Activated T-helper 2 cell treated with anti-CD3 and anti-CD28 coated beads, Interferon-gamma antibody, Interleukin-2, Interleukin-4, amounts not matched to agents 10 μg/mL and 5 μg/mL and 100 μg/mL, durations not matched to agents 14 hours and 24 hours and 36 hours (primary cell): ENCODE results near the gene TRIM33. TPM values are rescaled to one million over a fixed set of nuclear protein-coding genes. Genes with fewer than 3 reads are reported as not detected.
"Not testable (repeated sequence)": the region's sequence is repeated elsewhere in the genome, so short reads cannot be mapped to it uniquely, and the experiment has no call there.

Experiments
- DNase-seq: peaks from one replicate; pipeline ENCODE4 v3.0.0; 2021; ENCODE audit warnings: low spot score
- H3K27ac Mint-ChIP-seq: one replicate; pipeline ENCODE4 v1.8.0; 2021; ENCODE audit warnings: mixed read lengths
- H3K27me3 Mint-ChIP-seq: one replicate; pipeline ENCODE4 v1.8.0; 2021; ENCODE audit warnings: low read depth, mixed read lengths
- H3K36me3 Mint-ChIP-seq: one replicate; pipeline ENCODE4 v1.8.0; 2021; ENCODE audit warnings: low read depth, mixed read lengths
- H3K4me1 Mint-ChIP-seq: one replicate; pipeline ENCODE4 v1.8.0; 2021; ENCODE audit warnings: low read depth, mixed read lengths
- H3K4me3 Mint-ChIP-seq: one replicate; pipeline ENCODE4 v1.8.0; 2021; ENCODE audit warnings: low read depth, mild to moderate bottlenecking, moderate library complexity, mixed read lengths
- H3K9me3 Mint-ChIP-seq: one replicate; pipeline ENCODE4 v1.8.0; 2021; ENCODE audit warnings: mixed read lengths
- intact Hi-C: fragments of 100-400 bp; cut with micrococcal nuclease; formaldehyde crosslinking; loops from one replicate; pipeline ENCODE4 v1.15.1; 2023
- total RNA-seq: library from RNA; stranded (reverse); gene quantifications from 2 replicates; pipeline ENCODE4 v1.2.3, GENCODE V29; 2022

Gene TRIM33
- total RNA-seq, 1 donor from 2014 or later: 44.7 TPM

DNA sequence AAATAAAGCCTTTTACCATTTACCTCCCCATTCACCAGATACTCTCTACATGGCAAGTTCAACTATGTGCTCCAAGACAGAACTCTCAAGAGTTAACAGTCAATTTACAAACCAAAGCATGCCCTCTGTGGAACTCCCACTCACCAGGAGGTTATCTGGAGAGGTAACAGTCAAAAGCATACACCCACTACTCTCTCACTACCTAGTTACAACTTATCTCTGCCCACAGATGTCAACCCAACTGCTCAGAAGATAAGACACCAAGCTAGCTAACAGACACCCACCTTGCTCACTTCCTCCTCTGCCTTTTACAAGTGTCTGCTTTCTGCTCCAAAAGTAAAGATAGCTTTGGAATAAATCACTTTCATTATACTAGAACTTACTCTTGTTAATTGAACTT is 131.0 kb downstream of the TRIM33 start:
- no peak overlapping the region for H3K27ac Mint-ChIP-seq
- peaks cover 40% of the 10 kb centered on the region for H3K9me3 Mint-ChIP-seq
- no peak overlapping the region for H3K4me3 Mint-ChIP-seq
- DNase-seq: no peak
- H3K36me3 Mint-ChIP-seq: no peaks in the 10 kb centered on the region
- intact Hi-C loops: no loop called here
- no peaks in the 10 kb centered on the region for H3K4me1 Mint-ChIP-seq
- H3K27me3 Mint-ChIP-seq: no peaks in the 10 kb centered on the region

DNA sequence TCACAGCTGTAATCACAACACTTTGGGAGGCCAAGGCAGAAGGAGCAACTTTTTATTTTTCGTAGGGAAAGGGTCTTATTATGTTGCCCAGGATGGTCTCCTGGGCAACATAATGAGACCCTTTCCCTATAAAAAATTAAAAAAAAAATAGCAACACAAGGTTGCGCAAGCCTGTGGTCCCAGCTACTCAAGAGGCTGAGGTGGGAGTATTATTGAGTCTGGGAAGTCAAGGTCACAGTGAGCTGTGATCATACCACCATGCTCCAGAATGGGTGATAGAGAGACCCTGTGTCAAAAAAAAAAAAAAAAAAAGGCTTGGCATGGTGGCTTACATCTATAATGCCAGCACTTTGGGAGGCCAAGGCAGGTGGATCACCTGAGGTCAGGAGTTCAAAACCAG is 131.6 kb downstream of the TRIM33 start:
- no peak overlapping the region for H3K4me3 Mint-ChIP-seq
- no peaks in the 10 kb centered on the region for H3K4me1 Mint-ChIP-seq

GRCh38 chr1:114377356-114377755 is 133.6 kb downstream of the TRIM33 start:
- no peak for DNase-seq
- Mint-ChIP-seq H3K27ac (no peak overlapping the region), H3K9me3 (peaks cover 42% of the 10 kb centered on the region), H3K4me1 (no peaks in the 10 kb centered on the region), H3K4me3 (no peak overlapping the region), H3K36me3 (no peaks in the 10 kb centered on the region), H3K27me3 (no peaks in the 10 kb centered on the region)
- intact Hi-C loops: no loop called here

More for the DNA sequence above, 131.6 kb downstream of the TRIM33 start:
- Mint-ChIP-seq H3K27me3 (no peaks in the 10 kb centered on the region), H3K36me3 (no peaks in the 10 kb centered on the region), H3K27ac (no peak overlapping the region), H3K9me3 (peaks cover 35% of the 10 kb centered on the region)
- intact Hi-C loops: no loop called here
- DNase-seq: no peak

DNA sequence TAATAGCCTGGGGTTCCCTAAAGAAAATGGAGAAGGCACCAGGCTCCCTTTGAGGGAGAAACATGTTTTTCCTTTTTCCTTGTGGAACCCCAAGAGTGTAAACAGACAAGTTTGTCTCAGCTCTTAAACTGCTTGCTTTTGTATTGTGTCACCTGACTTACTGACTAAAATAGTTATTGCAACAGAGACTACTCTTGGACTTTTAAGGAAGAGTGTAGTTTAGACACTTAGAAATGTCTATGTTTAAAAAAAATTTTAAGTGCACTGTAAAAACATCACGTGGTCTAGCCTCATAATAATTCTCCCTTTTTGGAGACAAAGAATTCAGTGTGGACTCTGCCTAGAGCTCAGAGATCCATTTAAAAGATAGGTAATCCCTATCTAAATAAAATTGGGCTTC is 141.1 kb downstream of the TRIM33 start:
- H3K9me3 Mint-ChIP-seq: peaks cover 9% of the 10 kb centered on the region
- H3K4me3 Mint-ChIP-seq: no peak overlapping the region
- H3K27me3 Mint-ChIP-seq: peaks cover 1% of the 10 kb centered on the region
- intact Hi-C loops: no loop called here
- H3K27ac Mint-ChIP-seq: no peak overlapping the region
- no peaks in the 10 kb centered on the region for H3K4me1 Mint-ChIP-seq
- no peaks in the 10 kb centered on the region for H3K36me3 Mint-ChIP-seq
- DNase-seq: no peak

DNA sequence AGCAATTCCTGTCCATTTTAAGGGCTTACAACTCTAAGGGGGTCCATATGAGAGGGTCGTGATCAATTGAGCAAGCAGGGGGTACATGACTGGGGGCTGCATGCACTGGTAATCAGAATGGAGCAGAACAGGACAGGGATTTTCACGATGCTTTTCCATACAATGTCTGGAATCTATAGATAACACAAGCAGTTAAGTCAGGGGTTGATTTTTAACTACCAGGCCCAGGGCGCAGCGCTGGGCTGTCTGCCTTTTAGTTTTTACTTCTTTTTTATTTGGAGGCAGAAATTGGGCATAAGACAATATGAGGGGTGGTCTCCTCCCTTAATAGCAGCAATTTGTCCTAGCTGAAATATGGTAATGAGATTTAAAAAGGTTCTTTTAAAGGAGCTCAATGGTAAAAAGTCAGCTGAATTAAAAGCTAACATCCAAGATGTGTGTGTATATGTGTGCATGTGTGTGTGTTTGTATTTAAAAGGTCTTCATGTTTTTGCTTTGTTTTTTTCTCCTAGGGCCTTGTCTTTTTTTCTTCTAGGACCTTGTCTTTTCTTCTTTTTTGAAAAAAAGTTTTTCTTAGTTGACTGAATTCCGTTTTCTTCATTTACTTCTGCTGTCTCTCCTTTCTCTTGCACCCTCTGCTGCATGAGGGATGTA is 141.6 kb downstream of the TRIM33 start:
- H3K27ac Mint-ChIP-seq, H3K4me3 Mint-ChIP-seq, H3K36me3 Mint-ChIP-seq, H3K4me1 Mint-ChIP-seq, H3K9me3 Mint-ChIP-seq, DNase-seq, H3K27me3 Mint-ChIP-seq, intact Hi-C loops: not testable (repeated sequence)

DNA sequence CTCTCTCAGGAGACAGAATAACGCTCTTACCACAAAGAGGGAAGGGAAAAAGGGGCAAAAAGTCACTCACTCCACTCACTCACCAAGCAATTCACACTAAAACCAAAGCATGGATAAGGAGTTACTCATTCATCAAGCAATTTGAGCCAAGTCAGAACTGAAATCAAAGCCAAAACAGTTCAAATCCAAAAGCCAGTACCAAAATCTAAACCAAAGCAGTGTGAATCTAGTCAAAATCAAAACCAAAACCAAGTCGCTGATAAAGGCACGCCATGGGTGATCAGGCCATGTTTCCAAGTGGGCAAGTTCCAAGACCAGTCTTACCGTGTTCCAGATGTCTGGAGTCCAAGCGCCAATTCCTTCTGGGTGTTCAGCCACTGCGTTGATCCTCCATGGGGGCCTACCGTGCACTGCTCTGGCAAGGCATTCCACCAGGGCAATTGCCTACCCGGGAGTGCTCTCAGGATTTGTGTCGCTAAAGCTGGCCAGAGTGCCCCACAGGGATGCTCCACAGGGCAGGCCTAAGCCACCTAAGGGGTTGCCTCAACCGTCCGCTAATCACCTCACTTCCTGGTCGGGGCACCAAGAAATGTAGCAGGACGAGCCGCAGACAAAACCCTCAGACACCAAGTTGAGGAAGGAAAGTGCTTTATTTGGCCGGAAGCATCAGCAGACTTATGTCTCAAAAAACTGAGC is 142.3 kb downstream of the TRIM33 start:
- DNase-seq: no peak
- Mint-ChIP-seq H3K27ac (no peak overlapping the region), H3K9me3 (peaks cover 6% of the 10 kb centered on the region), H3K27me3 (peaks cover 1% of the 10 kb centered on the region), H3K4me1 (no peaks in the 10 kb centered on the region), H3K36me3 (no peaks in the 10 kb centered on the region), H3K4me3 (no peak overlapping the region)
- intact Hi-C loops: no loop called here

GRCh38 chr1:114367810-114368209 is 143.2 kb downstream of the TRIM33 start:
- Mint-ChIP-seq H3K4me3 (no peak overlapping the region), H3K36me3 (peaks cover 5% of the 10 kb centered on the region), H3K9me3 (peaks cover 12% of the 10 kb centered on the region), H3K27me3 (peaks cover 1% of the 10 kb centered on the region), H3K27ac (no peak overlapping the region), H3K4me1 (no peaks in the 10 kb centered on the region)
- DNase-seq: no peak
- intact Hi-C loops: no loop called here

GRCh38 chr1:114363230-114363629 is 147.8 kb downstream of the TRIM33 start:
- H3K4me3 Mint-ChIP-seq, DNase-seq, H3K4me1 Mint-ChIP-seq, H3K36me3 Mint-ChIP-seq, H3K27me3 Mint-ChIP-seq, H3K27ac Mint-ChIP-seq, intact Hi-C loops: not testable (repeated sequence)
- peaks cover 13% of the 10 kb centered on the region for H3K9me3 Mint-ChIP-seq

DNA sequence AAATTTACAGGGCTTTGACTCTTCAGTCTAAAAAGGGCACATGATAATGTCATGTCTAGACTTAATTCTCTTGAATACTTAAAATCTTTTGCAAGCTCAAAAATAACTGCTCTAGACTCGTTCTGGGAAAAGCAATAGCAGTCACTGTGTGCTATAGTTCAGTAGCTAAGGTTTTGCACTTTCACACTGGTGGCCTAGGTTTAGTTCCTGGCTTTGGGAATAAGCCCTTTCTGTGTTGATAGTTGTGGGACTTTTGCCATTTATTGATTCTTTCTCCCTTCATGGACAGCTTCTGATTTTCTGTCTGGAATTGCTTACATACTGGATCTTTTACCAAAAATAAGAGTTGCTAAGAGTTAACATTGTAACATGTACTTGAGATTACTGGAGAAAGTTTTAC is 151.2 kb downstream of the TRIM33 start:
- peaks cover 1% of the 10 kb centered on the region for H3K27me3 Mint-ChIP-seq
- peaks cover 13% of the 10 kb centered on the region for H3K9me3 Mint-ChIP-seq
- no peak for DNase-seq
- intact Hi-C loops: no loop called here
- H3K27ac Mint-ChIP-seq: no peak overlapping the region
- H3K36me3 Mint-ChIP-seq: peaks cover 5% of the 10 kb centered on the region
- no peak overlapping the region for H3K4me3 Mint-ChIP-seq
- H3K4me1 Mint-ChIP-seq: no peaks in the 10 kb centered on the region

DNA sequence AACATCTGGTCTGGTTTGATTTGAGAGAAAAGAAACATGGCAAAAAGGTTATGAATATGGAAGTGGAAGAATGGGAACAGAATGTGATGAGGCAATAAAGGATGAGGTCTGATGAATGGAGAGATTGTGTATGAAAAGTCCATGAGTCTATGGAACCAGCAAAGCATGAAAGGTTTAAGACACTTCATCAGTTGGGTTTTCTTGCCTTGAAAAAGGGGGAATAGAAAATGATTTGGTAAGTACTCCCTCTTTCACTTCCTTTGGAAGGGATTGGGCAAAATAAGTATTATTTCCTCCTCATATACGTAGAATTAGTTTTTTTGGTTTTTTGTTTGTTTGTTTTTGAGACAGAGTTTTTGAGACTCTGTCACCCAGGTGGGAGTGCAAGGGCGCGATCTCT is 155.8 kb downstream of the TRIM33 start:
- Mint-ChIP-seq H3K4me1 (no peaks in the 10 kb centered on the region), H3K9me3 (no peaks in the 10 kb centered on the region), H3K27ac (no peak overlapping the region), H3K4me3 (no peak overlapping the region), H3K36me3 (no peaks in the 10 kb centered on the region), H3K27me3 (peaks cover 1% of the 10 kb centered on the region)
- intact Hi-C loops: no loop called here
- DNase-seq: no peak

DNA sequence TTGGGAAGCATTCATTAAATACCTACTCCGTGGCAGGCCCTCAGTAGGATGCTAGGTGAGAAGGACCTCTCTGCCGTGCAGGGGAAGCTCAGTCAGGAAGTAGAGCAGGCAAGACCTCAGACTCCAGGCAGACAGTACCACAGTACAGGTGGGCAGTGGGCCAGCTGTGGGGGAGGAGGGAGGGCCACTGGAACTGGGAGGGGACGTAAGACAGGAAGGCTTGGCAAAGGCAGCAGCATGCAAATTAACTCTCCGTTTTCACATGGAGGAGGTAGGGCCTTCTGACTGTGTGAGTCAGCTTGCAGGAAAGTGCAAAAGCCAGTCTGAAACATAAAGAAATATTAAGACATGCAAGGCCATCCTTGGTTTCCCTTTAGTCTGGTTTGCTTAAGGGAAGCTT is 157.7 kb downstream of the TRIM33 start:
- H3K27ac Mint-ChIP-seq: no peak overlapping the region
- H3K27me3 Mint-ChIP-seq: no peaks in the 10 kb centered on the region
- DNase-seq: no peak
- no peaks in the 10 kb centered on the region for H3K36me3 Mint-ChIP-seq
- no peaks in the 10 kb centered on the region for H3K9me3 Mint-ChIP-seq
- H3K4me1 Mint-ChIP-seq: no peaks in the 10 kb centered on the region
- no peak overlapping the region for H3K4me3 Mint-ChIP-seq
- intact Hi-C loops: no loop called here

GRCh38 chr1:114352797-114353196 is 158.2 kb downstream of the TRIM33 start:
- no peak for DNase-seq
- intact Hi-C loops: no loop called here

GRCh38 chr1:114350731-114351445 is 160.1 kb downstream of the TRIM33 start:
- Mint-ChIP-seq H3K27ac (no peak overlapping the region), H3K4me3 (no peak overlapping the region), H3K27me3 (no peaks in the 10 kb centered on the region), H3K9me3 (no peaks in the 10 kb centered on the region), H3K4me1 (peaks cover 3% of the 10 kb centered on the region), H3K36me3 (no peaks in the 10 kb centered on the region)
- no peak for DNase-seq
- intact Hi-C loops: no loop called here

More at GRCh38 chr1:114352797-114353196, 158.2 kb downstream of the TRIM33 start:
- Mint-ChIP-seq H3K9me3 (no peaks in the 10 kb centered on the region), H3K4me3 (no peak overlapping the region), H3K36me3 (no peaks in the 10 kb centered on the region), H3K27ac (no peak overlapping the region), H3K4me1 (no peaks in the 10 kb centered on the region), H3K27me3 (no peaks in the 10 kb centered on the region)
